Stimulated activated CD8-positive, alpha-beta memory T cell treated with anti-CD3 and anti-CD28 coated beads, Interleukin-7, amount 100 ng/mL, for 48 hours (primary cell): Measurements from ENCODE around the gene SCEL.
"Not testable (repeated sequence)": the region's sequence is repeated elsewhere in the genome, so short reads cannot be mapped to it uniquely, and the experiment has no call there.

Source experiments
- DNase-seq, 2 donors: peaks; one replicate each; pipeline ENCODE4 v3.0.0-alpha.2; 2020; ENCODE audit warnings: low read depth in 1 of 2; ENCODE audit errors: extremely low read depth in 1 of 2

SCEL gene, protein sequence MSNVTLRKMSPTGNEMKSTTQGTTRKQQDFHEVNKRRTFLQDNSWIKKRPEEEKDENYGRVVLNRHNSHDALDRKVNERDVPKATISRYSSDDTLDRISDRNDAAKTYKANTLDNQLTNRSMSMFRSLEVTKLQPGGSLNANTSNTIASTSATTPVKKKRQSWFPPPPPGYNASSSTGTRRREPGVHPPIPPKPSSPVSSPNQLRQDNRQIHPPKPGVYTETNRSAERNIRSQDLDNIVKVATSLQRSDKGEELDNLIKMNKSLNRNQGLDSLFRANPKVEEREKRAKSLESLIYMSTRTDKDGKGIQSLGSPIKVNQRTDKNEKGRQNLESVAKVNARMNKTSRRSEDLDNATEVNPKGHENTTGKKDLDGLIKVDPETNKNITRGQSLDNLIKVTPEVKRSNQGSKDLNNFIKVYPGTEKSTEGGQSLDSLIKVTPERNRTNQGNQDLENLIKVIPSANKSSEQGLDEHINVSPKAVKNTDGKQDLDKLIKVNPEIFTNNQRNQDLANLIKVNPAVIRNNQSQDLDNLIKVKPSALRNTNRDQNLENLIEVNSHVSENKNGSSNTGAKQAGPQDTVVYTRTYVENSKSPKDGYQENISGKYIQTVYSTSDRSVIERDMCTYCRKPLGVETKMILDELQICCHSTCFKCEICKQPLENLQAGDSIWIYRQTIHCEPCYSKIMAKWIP

GRCh38 chr13:77535448-77535847 lies at the start of gene SCEL:
SCEL (plus strand) TSS chr13:77535706; CDS start chr13:77555876, 20,170 bp downstream.
- no peak for DNase-seq

GRCh38 chr13:77489566-77490337 lies 45.8 kb upstream of the SCEL start:
- DNase-seq, result no peak

- DNase-seq, result no peak
Observed at GRCh38 chr13:77492982-77493381, 42.5 kb upstream of the SCEL start.

DNA sequence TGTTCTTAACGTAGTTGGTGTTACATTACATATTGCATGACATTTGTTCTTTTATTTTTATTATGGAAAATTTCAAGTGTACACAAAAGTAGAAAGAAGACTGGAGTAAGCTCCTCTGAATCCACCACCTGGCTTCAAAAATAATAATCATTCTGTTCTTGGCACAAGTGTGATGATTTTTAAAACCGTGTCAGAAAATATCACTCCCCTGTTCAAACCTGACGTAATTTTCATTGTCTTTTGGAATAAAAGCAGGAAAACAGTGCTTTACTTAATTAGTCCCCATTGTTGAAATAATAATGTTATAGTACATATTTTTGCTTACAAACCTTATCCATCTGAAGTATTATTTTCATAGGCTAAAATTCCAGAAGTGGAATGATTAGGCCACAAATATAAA lies 41.3 kb upstream of the SCEL start:
- DNase-seq, result no peak

GRCh38 chr13:77497350-77497749 lies 38.2 kb upstream of the SCEL start:
- DNase-seq, result no peak

GRCh38 chr13:77497835-77498234 lies 37.7 kb upstream of the SCEL start:
- no peak for DNase-seq

DNA sequence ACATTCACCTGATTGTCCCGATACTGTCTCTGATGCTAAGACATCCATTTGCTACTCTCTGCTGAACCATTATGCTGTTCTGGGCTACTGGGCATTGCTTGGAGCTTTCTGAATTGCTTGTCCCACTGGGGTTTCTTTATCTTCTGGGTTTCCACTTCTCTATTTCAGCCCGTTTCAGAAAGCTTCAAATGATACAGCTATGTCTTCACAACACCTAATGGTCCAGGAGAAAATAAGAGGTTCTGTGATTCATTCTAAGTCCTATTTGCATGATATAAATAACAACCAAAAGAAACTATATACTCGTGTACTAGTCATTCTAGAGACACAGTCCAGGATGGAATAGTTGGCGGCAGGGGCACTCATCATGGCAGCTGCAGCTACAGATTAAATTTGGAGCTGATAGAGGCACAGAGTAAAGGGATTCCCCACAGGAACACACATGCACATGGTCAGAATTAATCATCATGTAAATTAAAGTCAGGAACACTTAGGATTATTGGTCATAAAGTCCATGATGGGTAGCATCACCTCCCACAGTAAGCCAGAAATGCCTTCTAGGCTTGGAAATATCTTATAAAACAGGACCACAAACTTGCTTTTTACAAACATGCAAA lies 33.3 kb upstream of the SCEL start:
- DNase-seq, result no peak

- DNase-seq, result no peak
Observed at GRCh38 chr13:77503398-77503797, 32.1 kb upstream of the SCEL start.

- DNase-seq, result no peak
Observed at GRCh38 chr13:77506874-77507273, 28.6 kb upstream of the SCEL start.

GRCh38 chr13:77507931-77508776 lies 27.4 kb upstream of the SCEL start:
- no peak for DNase-seq

- DNase-seq, result no peak
Observed at GRCh38 chr13:77508959-77509620, 26.4 kb upstream of the SCEL start.

- no peak for DNase-seq
Observed at GRCh38 chr13:77510156-77510555, 25.4 kb upstream of the SCEL start.

DNA sequence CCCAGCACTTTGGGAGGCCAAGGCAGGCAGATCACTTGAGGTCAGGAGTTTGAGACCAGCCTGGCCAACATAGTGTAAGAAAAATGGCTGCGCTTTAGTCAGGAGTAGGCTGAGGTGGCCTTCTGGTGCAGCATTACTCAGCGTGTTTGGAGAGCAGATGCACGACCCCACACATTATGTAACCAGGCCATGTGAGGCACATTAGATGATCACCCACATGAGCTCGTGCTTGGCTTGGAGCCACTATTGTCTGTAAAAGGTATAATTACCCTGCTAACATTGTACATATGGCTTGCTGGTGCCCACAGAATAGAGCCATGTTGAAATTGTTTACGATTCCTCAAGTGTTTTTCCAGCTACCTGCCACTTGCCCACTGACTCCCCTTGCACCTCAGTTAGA lies 24.0 kb upstream of the SCEL start:
- no peak for DNase-seq

- DNase-seq, result no peak
Observed at GRCh38 chr13:77513719-77514335, 21.7 kb upstream of the SCEL start.

- no peak for DNase-seq
Observed at GRCh38 chr13:77514336-77514726, 21.2 kb upstream of the SCEL start.

DNA sequence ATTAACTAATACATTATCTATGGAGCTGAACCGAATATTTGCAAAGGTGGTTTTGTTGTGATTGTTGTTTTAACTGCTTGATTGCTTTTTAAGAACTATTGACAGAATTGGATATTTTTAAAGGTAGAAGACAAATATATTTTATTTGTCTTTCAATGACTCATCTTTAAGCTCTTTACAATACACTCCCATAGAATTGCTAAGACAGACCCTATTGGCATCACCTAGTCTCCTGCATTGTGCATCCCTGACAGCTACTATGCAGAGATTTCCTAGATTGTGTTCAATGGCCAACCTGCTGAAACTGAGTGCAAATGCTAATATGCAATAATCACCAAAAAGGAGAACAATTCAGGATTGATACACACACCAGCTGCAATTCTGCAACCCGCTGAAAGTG lies 19.7 kb upstream of the SCEL start:
- DNase-seq, result no peak

DNA sequence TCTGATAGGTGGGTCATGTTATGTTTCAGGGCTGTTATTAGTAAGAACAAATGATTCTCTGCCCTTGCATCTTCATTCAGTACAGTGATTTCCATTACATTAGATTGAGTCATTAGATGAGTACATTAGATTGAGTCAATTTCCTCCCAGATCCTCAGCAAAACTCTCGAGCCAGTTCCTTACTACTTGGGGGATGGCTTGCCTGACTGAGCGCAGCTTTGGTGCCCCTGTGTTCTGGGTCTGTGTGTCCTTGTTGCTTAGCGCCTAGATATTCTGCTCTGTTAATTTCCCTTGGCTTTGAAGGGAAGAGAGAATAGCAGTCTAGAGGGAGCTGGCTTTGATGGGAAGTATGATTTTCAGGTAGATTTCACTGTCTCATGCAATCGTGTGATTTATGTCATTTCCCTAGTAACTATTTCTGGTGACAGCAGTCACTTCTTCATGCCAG lies 19.1 kb upstream of the SCEL start:
- DNase-seq, result no peak

DNA sequence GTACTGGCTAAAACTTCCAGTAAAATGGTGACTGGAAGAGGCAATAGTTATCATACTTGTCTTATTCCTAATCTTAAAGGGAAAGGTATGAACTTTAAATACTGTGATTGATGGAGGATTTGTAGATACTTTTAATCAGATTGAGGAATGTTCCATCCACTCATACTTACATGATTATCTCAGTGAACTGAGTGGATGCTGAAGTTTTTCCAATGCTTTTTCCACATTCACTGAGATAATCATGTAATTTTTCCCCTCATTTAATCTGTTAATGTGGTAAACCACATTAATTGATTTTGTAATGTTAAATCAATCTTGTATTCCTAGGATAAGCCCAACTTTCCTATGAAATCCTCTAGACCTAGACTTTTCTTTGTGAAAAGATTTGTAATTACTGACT lies 17.2 kb upstream of the SCEL start:
- no peak for DNase-seq

- not testable (repeated sequence) for DNase-seq
Observed at GRCh38 chr13:77519396-77519795, 16.1 kb upstream of the SCEL start.
